Endothelial cell of umbilical vein (primary cell): ENCODE measurements around the gene KLC4. TPM values are rescaled to one million over a fixed set of nuclear protein-coding genes. Genes with fewer than 3 reads are reported as not detected.

Experiments
- BruUV-seq: library from RNA; stranded (reverse); fragments of 400-500 nt; replicated peaks from 2 replicates; lab custom pipeline; 2021; lab: Mats Ljungman, UMichigan
- CTCF ChIA-PET: fragments of 300-600, 350-600 bp; sonication (Branson Sonifier 250); formaldehyde crosslinking; loops from one replicate; lab custom pipeline; 2021; ENCODE audit warnings: antibody characterized with exemption, inconsistent platforms; lab: Charles Lee
- POLR2A ChIA-PET: fragments of 300-600, 350-600 bp; sonication (Branson Sonifier 250); formaldehyde crosslinking; loops from one replicate; lab custom pipeline; 2021; ENCODE audit warnings: antibody characterized with exemption, inconsistent platforms; lab: Charles Lee
- DNase-seq: peaks from one replicate; pipeline ENCODE4 v3.0.0-alpha.2; 2011; ENCODE audit warnings: low read depth, low spot score
- FAIRE-seq: peaks from 2 replicates; lab custom pipeline; 2011; peaks lifted over from hg19 to GRCh38; lab: Jason Lieb, UNC
- H2AFZ ChIP-seq: 2 replicates; pipeline ENCODE4 v1.6.0; 2012; ENCODE audit warnings: low read depth, low read length, control low read depth, inconsistent platforms
- H3K27ac ChIP-seq: 2 replicates; pipeline ENCODE4 v1.5.1; 2011; ENCODE audit warnings: low read depth, mild to moderate bottlenecking, control low read depth, low read length, moderate library complexity; ENCODE audit not compliant: insufficient read depth
- H3K27me3 ChIP-seq, 2 experiments: 2 replicates each; pipeline versions ENCODE4 v1.6.0 to v1.6.1; 2011; ENCODE audit warnings: low read length in 2 of 2, mixed read lengths in 1 of 2; ENCODE audit not compliant: control insufficient read depth in 2 of 2, insufficient read depth in 2 of 2
- H3K36me3 ChIP-seq, 2 experiments: 2 replicates in 1 of 2; 3 replicates in 1 of 2; pipeline ENCODE4 v1.5.1; 2011; ENCODE audit warnings: low read length in 2 of 2, mild to moderate bottlenecking in 1 of 2, moderate library complexity in 1 of 2; ENCODE audit not compliant: control insufficient read depth in 2 of 2, insufficient read depth in 2 of 2; ENCODE audit errors: extremely low read depth in 1 of 2
- H3K4me1 ChIP-seq: 3 replicates; pipeline ENCODE4 v1.5.1; 2011; ENCODE audit warnings: mild to moderate bottlenecking, low read length; ENCODE audit not compliant: control insufficient read depth, insufficient read depth; ENCODE audit errors: extremely low read depth
- H3K4me2 ChIP-seq: 2 replicates; pipeline ENCODE4 v1.6.1; 2011; ENCODE audit warnings: low read length, control low read depth, mixed read lengths; ENCODE audit not compliant: insufficient read depth
- H3K4me3 ChIP-seq, 3 experiments: fragments of 200-600 bp in 1 of 3; sonication (generic), shearing (Covaris generic) in 1 of 3; replicated peaks in 1 of 3; 2 replicates each; pipeline ENCODE4 v1.5.1; 2011 to 2016; ENCODE audit warnings: control low read depth in 3 of 3, low read length in 3 of 3, mild to moderate bottlenecking in 2 of 3, inconsistent platforms in 1 of 3, low read depth in 1 of 3, moderate library complexity in 1 of 3; ENCODE audit not compliant: insufficient read depth in 1 of 3
- H3K79me2 ChIP-seq: 2 replicates; pipeline ENCODE4 v1.6.0; 2012; ENCODE audit warnings: low read length, inconsistent platforms; ENCODE audit not compliant: control insufficient read depth, insufficient read depth
- H3K9ac ChIP-seq: replicated peaks from 2 replicates; pipeline ENCODE3; 2011; ENCODE audit warnings: low read length, control low read depth; ENCODE audit not compliant: insufficient read depth; ENCODE audit errors: extremely low read depth
- H3K9me1 ChIP-seq: replicated peaks from 3 replicates; pipeline ENCODE4 v1.6.0; 2011; ENCODE audit warnings: mild to moderate bottlenecking, low read length; ENCODE audit not compliant: control insufficient read depth, insufficient read depth; ENCODE audit errors: extremely low read depth
- H3K9me3 ChIP-seq: replicated peaks from 2 replicates; pipeline ENCODE4 v1.5.1; 2012; ENCODE audit warnings: low read length, inconsistent platforms; ENCODE audit not compliant: control insufficient read depth, insufficient read depth
- H4K20me1 ChIP-seq: replicated peaks from 2 replicates; pipeline ENCODE3; 2011; ENCODE audit warnings: mild to moderate bottlenecking, low read length; ENCODE audit not compliant: control insufficient read depth, insufficient read depth; ENCODE audit errors: extremely low read depth
- EZH2 ChIP-seq: IDR thresholded peaks from 2 replicates; pipeline ENCODE4 v1.6.1; 2012; ENCODE audit warnings: borderline replicate concordance, low read depth, mild to moderate bottlenecking, moderate library complexity, low read length, inconsistent platforms; ENCODE audit not compliant: severe bottlenecking
- FOS ChIP-seq: IDR thresholded peaks from 2 replicates; pipeline ENCODE4 v1.6.1; 2011; ENCODE audit warnings: mild to moderate bottlenecking, low read length, moderate library complexity, borderline replicate concordance; ENCODE audit not compliant: insufficient read depth
- GATA2 ChIP-seq: IDR thresholded peaks from 2 replicates; pipeline ENCODE4 v1.7.0; 2011; ENCODE audit warnings: low read depth, mild to moderate bottlenecking, moderate library complexity, mixed read lengths, low read length; ENCODE audit not compliant: insufficient read length, insufficient read depth
- JUN ChIP-seq: IDR thresholded peaks from 2 replicates; pipeline ENCODE4 v1.6.1; 2011; ENCODE audit warnings: borderline replicate concordance, low read depth; ENCODE audit not compliant: insufficient read length, insufficient read depth
- MYC ChIP-seq: IDR thresholded peaks from one replicate; pipeline ENCODE4 v1.6.1; 2011; ENCODE audit warnings: mild to moderate bottlenecking, low read depth, low read length
- POLR2A ChIP-seq: IDR thresholded peaks from 2 replicates; pipeline ENCODE4 v1.6.1; 2012; ENCODE audit warnings: low read depth, mild to moderate bottlenecking, control low read depth, low read length
- POLR2AphosphoS5 ChIP-seq: IDR thresholded peaks from 2 replicates; pipeline ENCODE4 v1.6.1; 2012; ENCODE audit warnings: low read depth, mild to moderate bottlenecking, control low read depth, low read length, moderate library complexity; ENCODE audit not compliant: insufficient read depth
- dilution Hi-C: fragments of 300-500 bp; cut with MboI; formaldehyde crosslinking; loops from one replicate; pipeline ENCODE4 v1.15.0; 2019; ENCODE audit warnings: low sequenced_read_pairs; ENCODE audit not compliant: extremely low pct_ligation_motif_present
- intact Hi-C: fragments of 100-400 bp; cut with micrococcal nuclease; formaldehyde crosslinking; loops from one replicate; pipeline ENCODE4 v1.10.0; 2022
- polyA plus RNA-seq, 4 experiments: library from polyadenylated mRNA; depleted of rRNA in 3 of 4; stranded (reverse) in 3 of 4; unstranded in 1 of 4; fragments of >200 nt; gene quantifications; 2 replicates each; pipeline versions ENCODE4 v1.2.1 to v1.2.3, GENCODE V29; 2011 to 2012; ENCODE audit warnings: missing spikeins in 1 of 4
- total RNA-seq: library from RNA; stranded (reverse); gene quantifications from 2 replicates; pipeline ENCODE4 v1.2.3, GENCODE V29; 2021
- TF ChIP-seq, protein P1 (sequence below): IDR thresholded peaks from 2 replicates; pipeline ENCODE4 v1.6.1; 2011; ENCODE audit not compliant: insufficient read depth, insufficient read length
- TF ChIP-seq, protein P2 (sequence below), 2 donors: IDR thresholded peaks; 1 replicate in 1 of 2; 2 replicates in 1 of 2; pipeline ENCODE4 v1.5.1; 2011; ENCODE audit warnings: low read length in 2 of 2, mild to moderate bottlenecking in 2 of 2, moderate library complexity in 2 of 2, control low read depth in 1 of 2, inconsistent platforms in 1 of 2, low read depth in 1 of 2; ENCODE audit not compliant: insufficient read depth in 1 of 2; ENCODE audit errors: extremely low read depth in 1 of 2

KLC4 gene
- total and polyA plus RNA-seq, 2 donors (not counting 3 experiments of a cell fraction or from before 2014, with no cell fraction given), result 17.7 to 26.8 TPM

DNA sequence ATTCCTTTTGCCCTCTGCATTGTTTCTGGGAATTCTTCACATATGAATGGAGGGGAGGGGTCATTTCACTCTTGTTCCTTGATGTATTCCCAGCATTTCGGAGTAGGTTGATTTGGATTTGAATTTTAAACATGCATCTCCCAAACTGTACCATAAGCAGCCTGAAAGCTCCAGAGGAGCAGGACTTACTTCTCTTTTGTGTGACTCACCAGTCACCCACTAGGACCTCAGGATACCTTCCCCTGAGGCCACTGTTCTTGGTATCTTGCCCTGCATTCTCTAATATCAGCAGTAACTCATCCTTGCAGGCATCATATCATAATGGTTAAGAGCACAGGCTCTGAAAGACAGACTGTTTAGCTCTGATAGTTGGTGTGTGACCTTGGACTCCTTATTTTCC lies 900 bp upstream of the KLC4 start:
- dilution Hi-C loops, result no loop called here
- FAIRE-seq, result peak; percentile 44
- ChIA-PET CTCF (interaction anchor here (0.6 to 1.1 kb wide), 3 partner anchors 12 to 85 kb away, joined by 3 read pairs; no protein-coding TSS in a partner anchor), POLR2A (interaction anchor here (1.1 to 1.5 kb wide), 2 partner anchors 18 to 44 kb away, joined by 3 to 9 read pairs; partner anchors contain the start of genes KLHDC3, MEA1 and PTK7)
- Histone ChIP-seq H3K9ac (peak overlapping the region; percentile 69), H3K27ac (no peak overlapping the region), H3K4me3 (peak overlapping the region; percentile 80 to 96 (median 94)), H3K36me3 (no peaks in the 10 kb centered on the region), H3K9me3 (no peaks in the 10 kb centered on the region), H3K9me1 (no peaks in the 10 kb centered on the region), H2AFZ (no peak overlapping the region), H3K79me2 (peaks cover 12% of the 10 kb centered on the region), H3K4me2 (peak overlapping the region; percentile 89), H3K4me1 (peaks cover 18% of the 10 kb centered on the region), H4K20me1 (no peaks in the 10 kb centered on the region), H3K27me3 (no peaks in the 10 kb centered on the region)
- intact Hi-C loops, result loop anchor here (5.0 kb wide), 1 partner anchor 84 kb away; no protein-coding TSS in a partner anchor
- BruUV-seq, result no TSS peak
- DNase-seq, result no peak
- no peak for TF ChIP-seq POLR2AphosphoS5
- TF ChIP-seq, protein P1, sequence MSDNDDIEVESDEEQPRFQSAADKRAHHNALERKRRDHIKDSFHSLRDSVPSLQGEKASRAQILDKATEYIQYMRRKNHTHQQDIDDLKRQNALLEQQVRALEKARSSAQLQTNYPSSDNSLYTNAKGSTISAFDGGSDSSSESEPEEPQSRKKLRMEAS, result no peak
- TF ChIP-seq JUN, result no peak
- TF ChIP-seq GATA2, result no peak
- TF ChIP-seq MYC, result no peak
- no peak for TF ChIP-seq EZH2
- TF ChIP-seq, protein P2, sequence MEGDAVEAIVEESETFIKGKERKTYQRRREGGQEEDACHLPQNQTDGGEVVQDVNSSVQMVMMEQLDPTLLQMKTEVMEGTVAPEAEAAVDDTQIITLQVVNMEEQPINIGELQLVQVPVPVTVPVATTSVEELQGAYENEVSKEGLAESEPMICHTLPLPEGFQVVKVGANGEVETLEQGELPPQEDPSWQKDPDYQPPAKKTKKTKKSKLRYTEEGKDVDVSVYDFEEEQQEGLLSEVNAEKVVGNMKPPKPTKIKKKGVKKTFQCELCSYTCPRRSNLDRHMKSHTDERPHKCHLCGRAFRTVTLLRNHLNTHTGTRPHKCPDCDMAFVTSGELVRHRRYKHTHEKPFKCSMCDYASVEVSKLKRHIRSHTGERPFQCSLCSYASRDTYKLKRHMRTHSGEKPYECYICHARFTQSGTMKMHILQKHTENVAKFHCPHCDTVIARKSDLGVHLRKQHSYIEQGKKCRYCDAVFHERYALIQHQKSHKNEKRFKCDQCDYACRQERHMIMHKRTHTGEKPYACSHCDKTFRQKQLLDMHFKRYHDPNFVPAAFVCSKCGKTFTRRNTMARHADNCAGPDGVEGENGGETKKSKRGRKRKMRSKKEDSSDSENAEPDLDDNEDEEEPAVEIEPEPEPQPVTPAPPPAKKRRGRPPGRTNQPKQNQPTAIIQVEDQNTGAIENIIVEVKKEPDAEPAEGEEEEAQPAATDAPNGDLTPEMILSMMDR (IDR thresholded peaks at IDR 0.05; ENCODE audit: extremely low read depth in 1 of 2, insufficient read depth in 1 of 2, low read depth in 1 of 2, low read length in 2 of 2), result no peak
- TF ChIP-seq FOS, result no peak
- no peak for TF ChIP-seq POLR2A
